ENCODE measurements around the gene ARID1A.

GRCh38 chr1:26740023-26740634 lies 44.3 kb downstream of the ARID1A start:
- TF ChIP-seq, protein P1, sequence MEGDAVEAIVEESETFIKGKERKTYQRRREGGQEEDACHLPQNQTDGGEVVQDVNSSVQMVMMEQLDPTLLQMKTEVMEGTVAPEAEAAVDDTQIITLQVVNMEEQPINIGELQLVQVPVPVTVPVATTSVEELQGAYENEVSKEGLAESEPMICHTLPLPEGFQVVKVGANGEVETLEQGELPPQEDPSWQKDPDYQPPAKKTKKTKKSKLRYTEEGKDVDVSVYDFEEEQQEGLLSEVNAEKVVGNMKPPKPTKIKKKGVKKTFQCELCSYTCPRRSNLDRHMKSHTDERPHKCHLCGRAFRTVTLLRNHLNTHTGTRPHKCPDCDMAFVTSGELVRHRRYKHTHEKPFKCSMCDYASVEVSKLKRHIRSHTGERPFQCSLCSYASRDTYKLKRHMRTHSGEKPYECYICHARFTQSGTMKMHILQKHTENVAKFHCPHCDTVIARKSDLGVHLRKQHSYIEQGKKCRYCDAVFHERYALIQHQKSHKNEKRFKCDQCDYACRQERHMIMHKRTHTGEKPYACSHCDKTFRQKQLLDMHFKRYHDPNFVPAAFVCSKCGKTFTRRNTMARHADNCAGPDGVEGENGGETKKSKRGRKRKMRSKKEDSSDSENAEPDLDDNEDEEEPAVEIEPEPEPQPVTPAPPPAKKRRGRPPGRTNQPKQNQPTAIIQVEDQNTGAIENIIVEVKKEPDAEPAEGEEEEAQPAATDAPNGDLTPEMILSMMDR (conservative IDR thresholded peaks at IDR 0.05; ENCODE audit: low read depth in 2 of 2), result no peak
- TF ChIP-seq POLR2AphosphoS5 (IDR thresholded peaks at IDR 0.05; ENCODE audit: low read depth), result no peak
- TF ChIP-seq EZH2phosphoT487 (IDR thresholded peaks at IDR 0.05; ENCODE audit: unreplicated experiment), result no peak
- TF ChIP-seq EZH2 (IDR thresholded peaks at IDR 0.05; ENCODE audit: low read depth, unreplicated experiment), result no peak
- no peak for TF ChIP-seq REST (IDR thresholded peaks at IDR 0.05; ENCODE audit: unreplicated experiment)
- TF ChIP-seq STAT1 (IDR thresholded peaks at IDR 0.05; ENCODE audit: unreplicated experiment), result no peak
- no peak for TF ChIP-seq JUNB (IDR thresholded peaks at IDR 0.05; ENCODE audit: unreplicated experiment)
- TF ChIP-seq CREB1 (CRISPR knock-in tag; IDR thresholded peaks at IDR 0.05; ENCODE audit: low read depth), result no peak
- TF ChIP-seq NANOG (IDR thresholded peaks at IDR 0.05; ENCODE audit: borderline replicate concordance), result no peak

All from GM23338 (cell line).